DMS114 treated with DMSO at 0.1 percent for 48 hours (cell line): ENCODE measurements around the gene RRAD.

Experiments used
- DNase-seq: peaks from one replicate; lab custom pipeline; 2025; ENCODE audit not compliant: unreplicated experiment; lab: John Stamatoyannopoulos, UW

Gene RRAD

DNA sequence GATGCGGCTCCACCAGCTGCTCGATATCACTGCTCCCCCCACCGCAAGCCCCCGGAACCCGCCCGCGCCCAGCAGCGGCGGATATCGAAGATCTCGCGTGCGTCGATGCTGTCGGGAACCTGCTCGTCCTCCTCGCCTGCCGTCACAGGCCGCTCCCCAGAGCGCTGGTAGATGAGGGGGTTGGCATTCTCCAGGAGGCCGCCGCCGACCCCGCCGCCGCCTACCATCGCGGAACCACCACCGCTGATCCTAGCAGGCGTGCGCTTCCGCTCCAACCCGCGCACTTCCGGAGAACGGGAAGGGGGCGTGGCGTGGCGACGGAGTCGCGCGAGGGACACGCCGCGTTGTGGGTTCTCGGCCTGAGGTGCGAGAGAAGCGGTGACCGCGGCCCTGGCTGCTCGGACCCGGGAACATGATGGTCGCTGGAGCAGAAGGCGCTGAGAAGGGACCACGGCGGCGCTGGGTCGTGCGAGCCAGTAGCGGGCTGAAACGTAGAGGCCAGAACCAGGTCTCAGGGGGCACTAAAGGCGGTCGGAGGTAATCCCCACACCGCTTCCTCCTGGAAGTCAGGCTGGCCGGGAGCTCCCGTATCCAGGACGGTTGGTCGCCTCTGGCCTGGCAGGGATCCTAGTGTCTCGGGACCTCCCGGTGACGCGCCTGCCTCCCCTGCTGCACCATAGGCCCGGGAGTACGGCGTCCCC, 9.0 kb upstream of the RRAD start, which contains the start of gene CIAO2B:
Gene CIAO2B, minus strand, starts transcription at position 265 of the 701 bp plus-strand sequence. Its CDS starts 38 bp downstream, at position 227.
- DNase-seq: peak; percentile 73

DNA sequence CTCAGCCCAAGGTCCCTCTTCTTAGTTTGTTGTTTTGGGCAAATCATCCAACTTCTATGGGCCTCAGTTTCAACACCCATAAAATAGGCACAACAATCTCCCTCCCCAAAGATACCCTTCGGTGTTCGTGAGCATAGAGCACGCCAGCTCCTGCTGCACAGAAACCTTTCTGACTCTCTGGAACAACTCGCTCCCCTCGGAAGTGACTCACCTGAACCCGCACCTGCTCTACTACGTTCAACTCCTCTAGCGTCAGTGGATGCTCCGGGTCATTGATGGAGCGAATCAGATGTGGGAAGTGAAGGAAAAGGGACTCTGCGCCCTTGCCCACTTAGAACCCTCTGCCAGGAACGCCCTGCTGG, 8.4 kb upstream of the RRAD start:
- no peak for DNase-seq

DNA sequence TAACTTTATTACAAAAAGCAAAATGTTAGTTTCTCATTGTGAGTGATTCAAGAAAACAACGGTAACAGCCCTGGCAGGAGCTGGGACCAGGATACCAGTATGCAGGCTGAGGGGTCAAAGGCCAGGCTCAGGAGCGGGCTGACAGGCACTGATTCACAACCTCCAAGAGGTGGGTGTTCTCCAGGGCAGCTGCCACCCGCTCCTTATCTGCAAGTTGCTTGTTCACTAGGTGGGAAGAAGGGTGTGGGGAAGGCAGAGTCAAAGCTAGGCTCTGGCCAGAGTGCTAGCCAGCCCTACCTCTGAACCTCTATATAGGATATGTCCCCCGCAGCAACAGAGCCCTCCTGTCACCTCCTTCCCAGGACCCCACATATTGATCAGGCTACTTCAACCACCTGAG, 6.7 kb upstream of the RRAD start:
- DNase-seq: no peak

DNA sequence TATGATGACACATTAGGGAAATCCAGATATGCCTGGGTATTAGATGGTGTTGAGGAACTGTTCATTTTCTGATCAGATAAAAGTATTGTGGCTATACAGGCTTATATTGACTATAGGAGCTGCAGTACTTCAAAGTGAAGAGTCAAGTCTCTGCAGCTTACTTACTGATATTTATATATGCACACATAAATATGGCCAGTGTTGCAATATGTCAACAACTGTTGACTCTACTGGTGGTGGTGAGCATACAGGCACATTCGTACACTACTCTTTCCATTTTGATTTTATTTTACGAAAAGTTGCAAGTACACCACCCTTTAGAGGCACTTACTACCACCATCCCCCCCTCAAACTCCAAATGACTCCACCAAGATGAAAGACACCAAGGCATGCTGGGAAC, 6.3 kb upstream of the RRAD start:
- DNase-seq: no peak

DNA sequence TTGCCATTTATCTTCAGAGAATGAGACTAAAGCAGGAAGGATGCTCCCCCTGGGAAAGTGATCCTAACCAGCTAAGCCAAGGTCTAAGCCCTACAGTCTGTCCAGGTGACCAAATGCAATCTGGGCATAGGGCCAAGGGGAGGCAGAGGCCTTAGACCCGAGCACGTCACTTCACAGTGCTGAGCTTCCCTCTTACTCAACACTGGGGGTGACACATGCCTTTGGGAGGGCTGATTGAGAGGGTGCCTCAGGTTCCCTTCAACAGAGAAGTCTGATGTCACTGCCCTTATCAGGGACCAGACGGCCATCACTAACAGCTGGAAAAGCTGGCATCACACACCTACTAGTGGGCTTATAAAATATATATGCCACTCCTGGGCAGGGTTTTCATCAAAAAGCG, 4.9 kb upstream of the RRAD start:
- no peak for DNase-seq

DNA sequence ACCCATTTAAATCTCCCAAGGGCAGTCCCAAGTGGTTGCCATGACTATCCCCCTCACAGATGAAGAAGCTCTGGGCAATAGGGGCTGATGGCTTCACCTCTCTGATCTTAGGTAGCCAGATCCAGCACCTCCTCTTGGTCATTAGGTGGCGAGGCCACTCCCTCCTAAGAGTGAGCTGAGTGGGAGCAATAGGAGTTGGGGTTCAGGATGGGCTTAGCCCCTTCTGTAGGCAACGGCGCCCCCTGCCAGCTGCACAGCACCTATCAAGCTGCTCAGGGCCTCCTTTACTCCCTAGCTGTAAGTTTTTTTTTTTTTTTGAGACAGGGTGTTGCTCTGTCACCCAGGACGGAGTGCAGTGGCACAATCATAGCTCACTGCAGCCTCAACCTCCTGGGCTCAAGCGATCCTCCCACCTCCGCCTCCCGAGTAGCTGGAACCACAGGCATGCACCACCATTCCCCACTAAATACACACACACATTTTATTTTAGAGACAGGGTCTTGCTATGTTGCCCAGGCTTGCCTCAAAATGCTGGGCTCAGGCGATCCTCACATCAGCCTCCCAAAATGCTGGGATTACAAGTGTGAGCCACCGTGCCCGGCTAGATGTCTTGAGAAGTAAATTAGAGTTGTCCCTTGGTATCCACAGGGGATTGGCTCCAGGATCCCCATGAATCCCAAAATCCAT, 3.5 kb upstream of the RRAD start:
- DNase-seq: peak; percentile 16

DNA sequence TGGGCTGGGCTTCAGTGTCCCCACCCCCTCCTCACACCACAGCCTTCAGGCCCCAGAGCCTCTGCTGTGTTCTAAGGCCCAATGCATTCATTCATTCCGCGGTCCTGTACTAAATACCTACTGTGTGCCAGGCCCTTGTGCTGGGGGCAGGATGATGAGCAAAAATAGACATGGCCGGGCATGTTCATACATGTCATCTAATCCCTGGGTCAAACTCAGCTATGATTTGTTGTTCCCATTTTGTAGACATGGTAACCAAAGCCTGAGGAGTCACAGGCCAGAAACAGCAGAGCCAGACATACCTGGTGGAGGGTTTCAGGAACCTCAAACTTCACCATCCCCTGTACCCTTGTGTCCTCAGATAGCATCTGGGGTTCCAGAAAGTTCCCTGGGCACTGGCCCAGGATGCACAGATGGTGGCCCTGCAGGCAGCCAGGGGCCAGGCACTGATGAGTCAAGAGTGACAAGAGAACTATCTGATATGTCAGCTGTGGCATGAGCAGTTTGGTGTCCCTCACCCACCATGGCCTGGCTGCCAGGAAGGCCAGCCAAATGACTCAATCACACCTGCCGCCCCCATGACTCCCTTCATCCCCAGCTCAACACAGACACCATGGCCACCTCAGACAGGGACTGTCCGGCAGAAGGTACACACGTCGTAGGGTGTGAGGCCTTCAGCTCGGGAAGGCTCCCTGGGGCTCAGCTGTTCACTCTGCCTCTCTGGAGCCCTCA, 2.7 kb upstream of the RRAD start:
- no peak for DNase-seq

DNA sequence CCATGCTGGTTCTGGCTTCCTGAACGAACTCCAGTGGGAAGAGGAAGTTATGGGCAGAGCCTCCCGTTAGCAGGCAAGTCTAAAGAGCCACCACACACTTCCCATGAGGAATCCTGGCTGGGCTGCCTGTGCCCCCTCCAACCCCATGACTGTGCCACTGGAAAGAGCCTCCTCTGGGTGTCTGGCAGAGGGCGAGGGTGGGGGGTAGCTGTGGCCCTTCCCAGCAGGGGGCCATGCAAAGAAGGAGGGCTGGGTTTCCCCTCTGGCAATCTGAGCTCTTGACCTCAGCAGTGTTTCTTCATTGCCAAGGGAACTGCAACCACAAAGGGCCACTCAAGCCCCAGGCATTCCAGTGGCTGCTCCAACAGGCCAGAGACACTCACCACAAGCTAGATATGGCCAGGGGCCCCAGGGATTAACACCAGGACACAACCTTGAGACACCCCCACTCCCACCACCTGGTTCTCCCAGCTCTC, 1.7 kb upstream of the RRAD start:
- no peak for DNase-seq

DNA sequence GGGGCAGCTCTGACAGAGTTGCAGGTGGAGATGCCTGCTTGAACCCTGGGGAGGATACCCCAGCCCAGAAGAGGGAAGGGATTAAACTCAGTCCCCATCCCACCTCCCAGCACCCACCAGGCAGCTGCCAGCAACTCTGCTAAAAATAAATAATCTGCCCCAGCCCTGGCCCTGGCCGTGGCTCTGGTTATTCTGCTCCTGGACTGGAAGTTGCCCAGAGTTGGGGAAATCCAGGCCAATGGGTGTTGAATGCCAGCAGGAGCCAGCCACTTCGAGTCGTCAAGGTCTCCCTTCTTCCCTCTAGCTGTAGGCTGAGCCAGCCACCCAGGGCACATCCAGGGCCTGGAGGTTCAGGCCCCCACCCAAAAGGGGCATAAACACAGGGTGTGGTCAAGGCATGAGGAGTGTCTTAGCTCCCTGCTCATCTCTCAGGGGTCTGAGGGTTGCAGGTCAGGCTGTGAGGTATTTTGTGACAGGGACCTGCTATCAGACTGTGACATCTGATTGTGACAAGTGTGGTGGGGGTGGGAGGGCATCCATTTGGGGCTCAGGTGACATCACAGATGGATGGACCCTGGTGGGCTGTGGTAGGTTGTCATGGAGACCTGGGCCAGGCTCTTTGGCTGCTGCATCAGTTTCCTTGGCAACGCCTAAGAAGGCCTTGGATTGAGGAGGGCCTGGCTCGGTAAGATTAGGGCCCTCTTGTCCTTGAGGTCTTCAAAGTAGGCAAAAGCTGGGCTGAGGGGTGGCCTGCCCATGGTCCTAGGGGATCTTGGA, 1.0 kb upstream of the RRAD start:
- no peak for DNase-seq

DNA sequence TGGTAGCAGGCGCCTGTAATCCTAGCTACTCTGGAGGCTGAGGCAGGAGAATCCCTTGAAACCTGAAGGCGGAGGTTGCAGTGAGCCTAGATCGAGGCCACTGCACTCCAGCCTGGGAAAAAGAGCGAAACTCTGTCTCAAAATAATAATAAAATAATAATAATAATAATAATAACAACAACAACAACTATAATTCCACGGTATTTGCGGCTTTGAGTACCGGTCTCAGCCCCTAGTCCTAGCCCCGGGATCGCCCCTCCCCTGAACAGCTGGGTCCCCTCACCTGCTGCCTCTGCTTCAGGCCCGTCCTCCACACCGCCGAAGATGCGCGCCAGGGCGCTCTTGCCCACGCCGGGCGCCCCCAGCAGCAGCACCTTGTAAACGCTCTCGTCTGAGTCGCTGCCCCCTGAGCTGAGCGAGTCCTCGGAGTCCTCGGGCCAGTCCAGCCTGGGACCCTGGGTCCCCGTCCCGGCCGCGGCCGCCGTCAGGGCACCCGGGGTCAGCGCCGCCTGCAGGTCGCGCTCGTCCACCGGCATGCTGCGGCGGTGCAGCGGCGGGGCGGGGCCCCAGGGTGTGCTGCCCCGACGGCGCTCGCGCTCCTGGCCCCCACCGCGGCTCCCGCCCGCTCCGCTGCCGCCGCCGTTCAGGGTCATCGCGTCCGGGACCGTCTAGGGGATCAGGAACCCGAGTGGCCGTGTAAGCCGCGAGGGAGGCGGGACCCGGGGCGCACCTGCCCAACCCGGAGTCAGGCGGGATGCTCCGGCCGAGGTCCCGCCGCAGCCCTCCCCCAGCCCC, 611 bp downstream of the RRAD start:
- DNase-seq: no peak

DNA sequence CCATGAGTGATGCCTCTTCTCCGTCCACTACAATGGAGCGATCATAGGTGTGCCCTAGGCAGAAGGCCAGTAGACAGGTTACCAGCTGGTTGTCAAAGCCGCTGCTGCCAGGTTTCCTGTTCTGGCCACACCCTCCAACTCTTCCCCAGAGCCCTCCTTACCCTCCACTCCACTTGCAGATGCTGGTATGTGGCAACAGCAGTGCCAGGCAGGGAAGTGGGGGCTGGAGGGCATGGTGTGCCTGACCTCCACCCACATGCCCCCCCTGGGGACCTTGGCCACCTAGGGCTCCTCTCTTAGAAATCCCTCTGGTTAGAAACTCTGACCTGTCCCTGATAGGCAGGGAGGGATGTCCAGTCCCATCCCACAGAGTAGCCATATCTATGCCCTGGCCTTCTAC, 1.5 kb downstream of the RRAD start:
- DNase-seq: no peak

DNA sequence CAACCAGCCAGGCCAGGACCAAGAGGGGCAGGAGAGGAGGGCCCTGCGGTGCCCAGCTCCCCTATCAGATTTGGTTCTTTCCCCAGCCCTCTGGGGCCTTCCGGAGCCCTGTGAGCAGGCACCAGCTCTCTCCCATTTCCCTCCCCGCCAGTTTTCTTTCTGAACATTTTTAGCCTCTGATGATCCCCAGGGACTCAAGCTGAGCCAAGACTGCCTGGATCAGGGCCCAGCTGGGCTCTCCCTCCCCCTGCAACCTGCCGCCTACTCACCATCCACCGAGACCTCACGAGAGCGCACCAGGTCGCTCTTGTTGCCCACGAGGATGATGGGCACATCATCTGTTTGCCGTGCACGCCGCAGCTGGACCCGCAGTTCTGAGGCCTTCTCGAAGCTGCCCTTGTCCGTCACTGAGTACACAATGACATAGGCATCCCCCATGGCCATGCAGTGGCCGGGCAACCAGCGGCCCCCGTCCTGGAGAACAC, 2.0 kb downstream of the RRAD start:
- DNase-seq: no peak

DNA sequence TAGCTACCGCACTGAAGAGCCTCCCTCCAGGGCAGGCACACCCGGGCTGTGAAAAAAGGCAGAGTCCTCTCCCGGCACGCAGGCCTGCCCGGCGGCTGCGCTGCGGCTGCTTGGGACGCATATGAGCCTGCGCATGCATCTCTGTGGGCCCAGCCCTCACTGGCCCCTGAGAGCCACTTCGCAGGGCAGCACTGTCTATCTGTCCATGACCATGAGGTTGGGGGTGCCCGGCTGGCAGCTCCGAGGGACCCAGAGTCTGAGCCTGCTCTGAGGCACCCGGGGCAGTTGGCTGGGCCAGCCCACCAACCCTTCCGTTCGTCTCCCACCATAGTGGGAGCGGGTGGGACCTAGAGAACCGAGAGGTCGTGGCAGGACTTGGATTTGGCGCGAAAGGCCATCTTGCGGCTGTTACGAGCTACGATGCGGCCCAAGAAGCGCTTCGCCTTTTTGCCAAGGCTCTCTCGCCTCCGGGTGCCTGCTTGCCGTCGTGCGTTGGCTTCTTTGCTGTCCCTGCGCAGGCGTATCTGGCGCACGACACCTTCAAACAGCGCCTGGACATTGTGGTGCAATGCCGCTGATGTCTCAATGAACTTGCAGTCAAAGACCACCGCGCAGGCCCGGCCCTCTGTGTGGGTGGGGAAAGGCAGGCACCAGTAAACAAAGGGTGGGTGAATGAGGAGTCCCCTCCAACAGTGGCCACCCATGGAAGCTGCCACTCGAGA, 3.4 kb downstream of the RRAD start:
- DNase-seq: no peak

DNA sequence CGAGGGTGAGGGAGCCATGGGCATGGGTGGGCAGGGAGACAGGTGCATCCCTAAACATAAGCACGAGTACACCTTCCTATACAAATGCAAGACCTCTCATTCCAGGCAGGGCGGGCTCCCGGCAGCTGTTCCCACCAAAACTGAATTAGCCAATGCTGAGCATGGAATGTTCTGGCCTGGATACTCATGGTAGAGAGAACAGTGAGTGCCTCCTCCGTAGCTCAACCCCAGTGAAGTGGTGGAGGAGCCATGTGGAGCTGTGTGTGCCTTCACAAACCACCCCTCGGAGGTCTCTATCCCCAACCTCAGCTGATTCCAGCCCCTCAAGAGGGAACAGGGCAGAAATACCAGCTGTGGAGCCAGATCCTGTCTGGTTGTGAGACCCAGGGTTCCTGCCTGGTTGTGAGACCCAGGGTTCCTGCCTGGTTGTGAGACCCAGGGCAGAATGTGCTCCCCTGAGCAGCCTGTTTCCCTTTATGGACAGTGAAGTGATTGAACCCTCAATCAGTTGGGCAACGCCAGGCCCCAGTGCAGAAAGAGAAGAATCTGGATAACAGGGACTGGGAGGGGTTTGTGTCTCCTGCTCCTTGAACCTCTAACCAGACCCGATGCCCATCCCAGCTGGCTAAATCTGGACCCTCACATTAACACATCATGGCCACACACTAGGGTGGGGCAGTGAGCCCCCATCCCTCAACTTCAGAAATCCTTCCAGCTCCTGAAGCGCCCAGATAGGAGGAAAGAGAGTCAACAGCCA, 4.2 kb downstream of the RRAD start:
- DNase-seq: no peak

DNA sequence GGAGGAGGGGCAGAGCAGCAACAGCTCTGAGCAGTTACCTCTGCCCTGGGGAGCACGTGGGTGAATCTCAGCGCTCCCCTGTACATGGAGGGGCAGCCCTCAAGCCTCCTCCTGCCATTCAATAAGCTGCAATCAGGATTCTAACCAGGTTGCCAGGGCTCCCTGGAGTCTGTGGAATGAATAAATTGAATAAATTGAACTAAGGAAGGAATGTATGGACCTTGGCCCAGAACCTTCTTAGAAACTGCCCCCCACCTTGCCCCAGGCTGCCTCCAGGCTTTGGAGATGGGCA, 5.1 kb downstream of the RRAD start:
- no peak for DNase-seq

DNA sequence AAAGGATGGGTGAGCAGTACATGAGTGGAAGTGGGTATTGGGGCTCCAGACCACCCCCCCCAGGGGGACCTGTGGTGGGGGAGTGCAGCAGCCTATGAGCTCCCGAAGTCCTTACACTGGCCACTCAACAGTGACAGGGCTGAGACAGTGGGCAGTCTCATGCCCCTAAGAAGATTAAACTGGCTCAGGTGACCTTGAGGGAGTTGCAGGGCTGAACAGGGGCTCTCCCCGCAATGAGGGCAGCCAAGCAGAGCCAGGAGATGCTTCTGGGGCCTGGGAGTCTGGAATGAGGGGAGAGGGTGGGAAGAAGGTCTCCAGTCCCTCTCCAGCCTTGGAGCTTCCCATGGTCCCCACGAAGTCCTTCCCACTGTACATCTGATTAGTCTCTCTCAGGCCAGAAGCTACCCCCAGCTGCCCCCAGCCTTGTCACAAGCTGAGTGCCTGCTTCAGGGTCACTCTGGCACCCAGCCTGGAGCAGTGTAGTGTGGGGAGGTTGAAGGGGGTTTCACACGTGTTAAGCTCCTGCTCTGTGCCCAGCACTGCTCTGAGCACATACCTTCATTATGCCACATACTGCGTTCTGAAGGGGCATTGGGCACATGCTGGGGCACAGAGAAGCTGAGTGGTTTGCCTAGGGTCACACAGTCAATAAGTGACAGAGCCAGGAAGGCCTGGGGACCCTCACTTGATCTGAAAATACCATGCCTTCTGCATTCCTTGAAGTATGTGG, 5.6 kb downstream of the RRAD start:
- no peak for DNase-seq

DNA sequence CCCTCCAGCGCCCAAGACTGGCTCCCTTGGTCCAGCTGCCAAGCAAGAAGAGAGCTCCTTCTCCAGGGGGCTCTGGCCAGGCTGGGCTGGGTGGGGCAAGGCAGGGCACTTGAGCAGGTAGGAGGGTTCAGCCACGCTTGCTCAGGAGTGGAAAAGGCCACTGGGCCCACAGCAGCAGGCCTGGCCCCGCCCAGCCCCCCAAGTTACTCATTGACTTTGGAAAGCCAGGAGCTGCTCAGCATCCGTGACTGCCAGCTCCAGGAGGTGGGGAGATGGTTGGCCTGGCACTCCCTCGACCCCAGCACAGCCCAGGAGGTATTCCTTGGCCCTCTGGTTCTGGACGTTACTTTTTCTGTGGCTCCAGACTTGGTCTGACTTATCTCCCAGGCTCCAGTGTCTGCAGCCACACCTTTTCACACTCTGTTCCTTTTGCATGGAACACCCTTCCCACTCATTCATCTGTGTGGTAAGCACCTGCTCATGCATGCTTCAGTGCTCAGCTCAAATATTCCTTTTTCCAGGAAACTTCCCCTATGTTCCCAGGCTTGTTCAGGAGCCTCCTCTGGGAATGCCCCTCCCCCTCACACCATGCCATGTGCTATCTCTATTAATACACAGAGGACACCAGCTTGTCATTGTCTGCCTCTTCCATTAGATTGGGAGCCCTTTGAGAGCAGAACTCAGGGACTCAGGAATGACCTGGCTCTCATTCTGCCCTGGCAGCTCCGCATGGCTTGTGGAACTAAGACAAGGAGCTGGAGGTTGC, 6.3 kb downstream of the RRAD start, which contains the start of gene CDH16:
Gene CDH16, minus strand, starts transcription at position 83 of the 766 bp plus-strand sequence. CDS start 820 bp downstream, outside the sequence.
- no peak for DNase-seq

DNA sequence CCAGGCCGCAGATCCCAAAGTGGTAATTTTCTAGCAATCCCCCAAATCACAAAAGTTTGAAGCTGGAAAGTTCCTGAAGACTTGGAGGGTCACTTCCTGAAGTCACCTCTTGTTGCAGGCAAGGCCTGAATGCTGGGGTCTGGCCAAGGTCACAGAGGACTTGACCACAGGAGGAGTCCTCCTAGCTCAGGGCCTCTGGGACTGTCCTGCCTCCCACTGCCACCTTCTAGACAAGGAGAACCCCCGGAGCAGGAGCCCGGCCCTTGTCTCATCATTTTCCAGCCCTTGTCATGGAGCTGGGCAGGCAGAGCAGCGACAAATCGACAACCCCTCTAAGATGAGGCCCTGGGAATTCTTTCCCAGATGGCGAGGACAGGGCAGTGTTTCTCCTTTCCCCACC, 7.0 kb downstream of the RRAD start:
- no peak for DNase-seq
